ENCODE measurements around the gene SLC46A1.

SLC46A1 gene

GRCh38 chr17:28404007-28404406 is 2.0 kb downstream of the SLC46A1 start:
- DNase-seq: no peak

DNA sequence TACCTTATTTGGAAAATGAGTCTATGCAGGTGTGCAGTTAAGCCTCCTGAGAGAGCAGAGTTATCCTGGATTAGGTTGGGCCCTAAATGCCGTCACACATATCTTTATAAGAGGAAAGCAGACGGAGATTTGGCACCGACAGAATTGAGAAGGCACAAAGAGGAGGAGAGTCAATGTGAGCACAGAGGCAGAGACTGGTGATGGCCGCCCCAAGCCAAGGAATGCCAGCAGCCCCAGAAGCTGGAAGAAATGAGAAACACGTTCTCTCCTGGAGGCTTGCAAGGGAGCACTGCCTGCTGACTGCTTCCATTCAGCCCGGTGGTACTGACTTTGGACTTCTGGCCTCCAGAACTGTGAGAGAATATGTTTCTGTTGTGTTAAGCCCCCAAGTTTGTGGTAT is 3.2 kb downstream of the SLC46A1 start:
- DNase-seq: no peak

GRCh38 chr17:28402224-28402630 is 3.8 kb downstream of the SLC46A1 start:
- DNase-seq: no peak

- no peak for DNase-seq
Observed at GRCh38 chr17:28399808-28400207, 6.2 kb downstream of the SLC46A1 start.

GRCh38 chr17:28398280-28398981 is 7.6 kb downstream of the SLC46A1 start:
- no peak for DNase-seq

GRCh38 chr17:28397687-28398279 is 8.2 kb downstream of the SLC46A1 start:
- no peak for DNase-seq

DNA sequence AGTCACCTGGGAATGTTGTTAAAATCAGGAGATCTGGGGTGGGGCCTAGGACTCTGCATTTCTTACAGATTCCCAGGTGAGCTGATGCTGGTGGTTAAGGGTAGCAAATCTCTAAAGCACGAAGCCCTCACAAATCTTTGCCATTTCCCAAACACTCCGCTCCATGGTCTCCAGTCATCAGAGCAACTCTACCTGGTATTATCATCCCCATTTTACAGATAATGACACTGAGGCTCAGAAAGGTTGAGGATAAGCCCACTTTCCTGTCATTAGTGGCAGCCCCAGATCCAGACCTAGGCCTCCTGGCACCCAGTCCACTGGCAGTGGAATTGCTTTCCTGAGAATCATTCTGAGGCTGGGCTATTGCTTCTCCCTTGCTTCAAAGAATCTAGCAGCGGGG is 8.7 kb downstream of the SLC46A1 start:
- DNase-seq: no peak

- no peak for DNase-seq
Observed at GRCh38 chr17:28396635-28397239, 9.3 kb downstream of the SLC46A1 start.

DNA sequence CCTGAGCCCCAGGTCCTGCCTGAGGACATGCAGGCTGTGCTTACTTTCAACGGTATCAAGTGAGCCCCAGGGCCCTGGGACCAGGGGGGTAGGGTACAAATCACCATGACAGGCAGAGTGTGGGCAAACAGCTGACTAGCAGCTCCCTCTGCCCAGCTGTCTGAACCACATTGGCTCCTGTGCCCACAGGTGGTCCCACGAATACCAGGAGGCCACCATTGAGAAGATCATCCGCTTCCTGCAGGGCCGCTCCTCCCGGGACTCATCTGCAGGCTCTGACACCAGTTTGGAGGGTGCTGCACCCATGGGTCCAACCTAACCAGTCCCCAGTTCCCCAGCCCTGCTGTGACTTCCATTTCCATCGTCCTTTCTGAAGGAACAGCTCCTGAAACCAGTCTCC is 10.0 kb downstream of the SLC46A1 start:
- DNase-seq: no peak

DNA sequence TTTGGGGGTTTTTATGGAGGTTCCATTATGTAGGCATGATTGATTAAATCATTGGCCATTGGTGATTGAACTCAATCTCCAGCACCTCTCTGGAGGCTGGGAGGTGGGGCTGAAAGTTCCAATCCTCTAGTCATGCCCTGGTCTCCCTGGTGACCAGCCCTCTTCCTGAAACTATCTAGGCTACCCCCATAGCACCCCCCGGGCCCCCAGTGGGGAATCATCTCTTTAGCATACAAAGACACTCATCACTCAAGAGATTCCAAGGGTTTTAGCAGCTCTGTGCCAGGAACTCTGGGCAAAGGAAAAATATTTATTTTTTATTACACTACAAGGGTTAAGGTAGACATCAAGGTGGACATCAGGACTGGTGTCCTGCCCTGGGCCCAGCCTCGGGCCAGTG is 10.6 kb downstream of the SLC46A1 start:
- no peak for DNase-seq

DNA sequence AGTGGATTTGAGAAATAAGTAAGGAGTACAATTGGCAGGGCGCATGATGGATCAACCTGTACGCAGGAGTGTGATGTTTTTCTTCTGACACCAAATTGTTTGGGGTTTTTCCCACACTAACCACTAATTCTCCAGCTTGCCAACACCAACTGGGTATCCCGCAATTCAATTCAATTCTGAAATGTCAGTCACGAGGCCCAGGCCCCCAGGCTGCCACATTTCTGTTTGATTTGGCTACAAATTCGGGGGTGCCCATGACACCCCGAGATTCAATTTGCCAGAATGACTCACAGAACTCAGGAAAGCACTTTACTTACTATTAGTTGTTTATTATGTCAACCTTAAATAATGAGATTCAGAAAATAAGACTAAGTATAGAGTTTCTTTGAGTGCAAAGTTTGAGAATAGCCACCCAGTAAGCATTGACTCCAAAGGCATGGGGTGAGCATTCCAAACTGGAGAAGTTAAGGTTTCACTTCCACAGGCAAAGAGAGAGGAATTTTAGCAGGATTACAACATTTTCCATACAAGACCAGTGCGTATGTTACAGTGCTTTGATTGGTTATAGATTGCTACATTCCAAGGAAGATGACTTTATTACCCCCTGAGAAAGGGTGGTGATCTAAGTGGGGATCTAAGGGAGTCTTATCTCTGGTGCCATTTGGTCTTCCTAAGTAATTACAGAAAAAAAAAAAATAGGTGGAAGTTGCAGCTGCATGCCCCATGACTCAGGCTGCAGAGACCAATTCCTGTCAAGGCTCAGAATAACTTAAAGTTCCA is 11.5 kb downstream of the SLC46A1 start:
- no peak for DNase-seq

DNA sequence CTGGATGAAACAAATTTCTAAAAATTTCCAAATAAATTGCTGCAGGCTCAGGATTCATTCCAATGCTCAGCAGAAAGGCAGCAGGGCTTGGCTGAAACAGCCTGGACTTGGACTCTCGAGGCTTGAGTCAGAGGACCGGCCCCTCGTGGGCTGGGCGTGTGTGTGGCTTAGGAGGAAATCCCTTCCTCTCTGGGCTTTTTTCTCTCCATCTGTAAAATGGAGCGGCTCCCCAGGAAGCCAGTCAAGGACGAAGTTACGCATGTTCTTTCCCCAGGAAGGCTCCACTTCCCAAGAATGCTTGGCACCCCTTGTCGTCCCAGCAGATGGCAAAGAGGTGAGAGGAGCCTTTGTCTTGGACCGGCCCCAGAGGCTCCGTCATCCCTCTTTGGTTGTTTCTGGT is 13.5 kb downstream of the SLC46A1 start:
- DNase-seq: no peak

DNA sequence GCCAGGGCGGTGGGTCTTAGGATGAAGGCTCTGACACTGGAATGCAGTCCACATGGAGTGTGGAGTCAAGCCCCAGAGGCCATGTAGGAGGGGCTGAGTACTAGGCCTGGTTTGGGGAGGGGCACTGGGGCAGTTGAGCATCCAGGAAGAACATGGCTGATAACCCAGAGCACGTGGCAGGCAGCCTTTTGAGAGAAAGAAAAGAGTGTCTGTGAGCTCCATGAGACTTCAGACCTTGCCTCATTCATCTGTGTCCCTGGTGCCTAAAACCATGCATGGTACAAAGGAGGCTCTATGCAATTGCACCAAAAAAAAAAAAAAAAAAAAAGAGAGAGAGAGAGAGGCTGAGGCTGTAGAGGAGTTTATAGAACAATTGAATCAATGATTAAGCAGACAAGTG is 14.6 kb downstream of the SLC46A1 start:
- DNase-seq: no peak

GRCh38 chr17:28390984-28391383 is 15.0 kb downstream of the SLC46A1 start:
- DNase-seq: no peak

GRCh38 chr17:28390563-28390962 is 15.4 kb downstream of the SLC46A1 start:
- DNase-seq: no peak

DNA sequence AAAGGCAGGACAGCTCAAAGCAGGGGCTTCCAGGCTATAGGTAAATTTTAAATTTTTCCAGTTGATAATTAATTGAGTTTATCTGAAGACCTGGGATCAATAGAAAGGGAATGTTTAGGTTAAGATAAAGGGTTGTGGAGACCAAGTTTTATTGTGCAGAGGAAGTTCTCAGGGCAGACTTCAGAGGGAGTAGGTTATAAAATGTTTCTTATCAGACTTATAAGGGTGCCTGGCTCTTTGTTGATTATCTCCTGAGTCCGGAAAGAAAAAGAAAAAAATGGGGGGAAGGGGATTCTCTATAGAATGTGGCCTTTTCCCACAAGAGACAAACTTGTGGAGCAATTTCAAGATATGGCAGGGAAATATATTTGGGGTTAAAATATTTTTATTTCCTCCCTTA is 15.9 kb downstream of the SLC46A1 start:
- no peak for DNase-seq

DNA sequence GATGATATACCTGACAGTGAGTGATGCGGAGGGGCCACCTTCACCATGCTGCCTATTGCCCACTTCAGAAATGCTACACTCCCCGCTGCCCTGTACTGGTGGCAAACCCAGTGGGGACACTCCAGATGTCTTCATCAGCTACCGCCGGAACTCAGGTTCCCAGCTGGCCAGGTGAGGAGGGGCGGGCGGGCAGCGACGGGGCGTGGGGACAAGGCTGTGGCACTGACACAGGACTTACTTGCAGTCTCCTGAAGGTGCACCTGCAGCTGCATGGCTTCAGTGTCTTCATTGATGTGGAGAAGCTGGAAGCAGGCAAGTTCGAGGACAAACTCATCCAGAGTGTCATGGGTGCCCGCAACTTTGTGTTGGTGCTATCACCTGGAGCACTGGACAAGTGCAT is 17.9 kb downstream of the SLC46A1 start:
- no peak for DNase-seq

DNA sequence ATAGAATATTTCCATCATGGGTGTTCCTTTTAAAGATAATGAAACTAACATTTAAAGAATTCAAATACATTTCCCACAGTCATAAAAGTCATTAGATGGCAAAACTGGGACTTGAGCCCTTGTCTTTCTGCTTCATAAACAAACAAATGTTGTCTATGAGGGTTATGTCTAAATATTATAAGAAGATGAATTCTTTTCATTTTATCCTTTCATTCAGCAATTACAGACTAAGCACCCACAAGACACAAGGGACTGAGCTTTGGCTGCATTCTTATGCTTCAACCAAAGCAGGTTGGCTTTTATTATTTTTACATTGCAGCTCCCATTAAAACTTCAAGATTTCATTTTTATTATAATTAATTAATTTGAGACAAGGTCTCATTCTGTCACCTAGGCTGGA is 19.6 kb downstream of the SLC46A1 start:
- DNase-seq: no peak

- DNase-seq: no peak
Observed at GRCh38 chr17:28385406-28385805, 20.6 kb downstream of the SLC46A1 start.

- no peak for DNase-seq
Observed at GRCh38 chr17:28385037-28385400, 21.0 kb downstream of the SLC46A1 start.

- DNase-seq: peak; percentile 42 to 56
Observed at GRCh38 chr17:28384281-28385036, 21.6 kb downstream of the SLC46A1 start.

DNA sequence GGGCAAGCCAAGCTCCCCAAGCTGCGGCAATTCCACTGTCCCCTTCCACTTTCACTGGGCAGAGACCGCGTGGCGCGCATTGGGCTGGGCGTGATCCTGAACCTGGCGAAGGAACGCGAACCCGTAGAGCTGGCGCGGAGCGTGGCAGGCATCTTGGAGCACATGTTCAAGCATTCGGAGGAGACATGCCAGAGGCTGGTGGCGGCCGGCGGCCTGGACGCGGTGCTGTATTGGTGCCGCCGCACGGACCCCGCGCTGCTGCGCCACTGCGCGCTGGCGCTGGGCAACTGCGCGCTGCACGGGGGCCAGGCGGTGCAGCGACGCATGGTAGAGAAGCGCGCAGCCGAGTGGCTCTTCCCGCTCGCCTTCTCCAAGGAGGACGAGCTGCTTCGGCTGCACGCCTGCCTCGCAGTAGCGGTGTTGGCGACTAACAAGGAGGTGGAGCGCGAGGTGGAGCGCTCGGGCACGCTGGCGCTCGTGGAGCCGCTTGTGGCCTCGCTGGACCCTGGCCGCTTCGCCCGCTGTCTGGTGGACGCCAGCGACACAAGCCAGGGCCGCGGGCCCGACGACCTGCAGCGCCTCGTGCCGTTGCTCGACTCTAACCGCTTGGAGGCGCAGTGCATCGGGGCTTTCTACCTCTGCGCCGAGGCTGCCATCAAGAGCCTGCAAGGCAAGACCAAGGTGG is 24.7 kb downstream of the SLC46A1 start:
- no peak for DNase-seq

Data from CD4-positive, alpha-beta T cell treated with Interleukin-4 for 1 hour (primary cell).